IMR-90 (cell line): Measurements from ENCODE around the gene CFAP119.

Source experiments
- CTCF ChIP-seq: conservative IDR thresholded peaks from 2 replicates; pipeline ENCODE4 v1.5.1; 2012; ENCODE audit warnings: mild to moderate bottlenecking, low read depth, low read length, improper control_type of control experiment
- FOS ChIP-seq: fragments of 150-350 bp; IDR thresholded peaks from 2 replicates; pipeline ENCODE4 v1.6.1; 2016; ENCODE audit warnings: low read depth, low read length
- MAFK ChIP-seq: IDR thresholded peaks from 2 replicates; pipeline ENCODE4 v1.6.1; 2012; ENCODE audit warnings: low read depth, low read length, improper control_type of control experiment
- MAZ ChIP-seq: IDR thresholded peaks from 2 replicates; pipeline ENCODE4 v1.6.1; 2012; ENCODE audit warnings: low read depth, mild to moderate bottlenecking, low read length, improper control_type of control experiment, moderate library complexity, borderline replicate concordance
- POLR2A ChIP-seq: IDR thresholded peaks from 2 replicates; pipeline ENCODE4 v1.6.1; 2012; ENCODE audit warnings: mild to moderate bottlenecking, low read depth, low read length
- SMC3 ChIP-seq: fragments of 150-350 bp; IDR thresholded peaks from 2 replicates; pipeline ENCODE4 v1.6.1; 2016; ENCODE audit warnings: low read depth, mild to moderate bottlenecking, antibody characterized with exemption, low read length, moderate library complexity
- USF2 ChIP-seq: fragments of 150-350 bp; IDR thresholded peaks from 2 replicates; pipeline ENCODE4 v1.6.1; 2017; ENCODE audit warnings: mild to moderate bottlenecking, antibody characterized with exemption, low read length, low read depth

- TF ChIP-seq CTCF, result no peak
- no peak for TF ChIP-seq MAZ
- TF ChIP-seq FOS, result no peak
- TF ChIP-seq POLR2A, result no peak
- no peak for TF ChIP-seq SMC3
- TF ChIP-seq USF2, result peak; percentile 71
- no peak for TF ChIP-seq MAFK
Observed at GRCh38 chr16:30740364-30741251, 21.3 kb downstream of the CFAP119 start.
